Measurements from ENCODE around the gene TAP2. TPM values are rescaled to one million over a fixed set of nuclear protein-coding genes. Genes with fewer than 3 reads are reported as not detected.

TAP2 gene
- total and polyA plus RNA-seq, 7 donors, result 7.6 to 18.5 (median 15.4) TPM

DNA sequence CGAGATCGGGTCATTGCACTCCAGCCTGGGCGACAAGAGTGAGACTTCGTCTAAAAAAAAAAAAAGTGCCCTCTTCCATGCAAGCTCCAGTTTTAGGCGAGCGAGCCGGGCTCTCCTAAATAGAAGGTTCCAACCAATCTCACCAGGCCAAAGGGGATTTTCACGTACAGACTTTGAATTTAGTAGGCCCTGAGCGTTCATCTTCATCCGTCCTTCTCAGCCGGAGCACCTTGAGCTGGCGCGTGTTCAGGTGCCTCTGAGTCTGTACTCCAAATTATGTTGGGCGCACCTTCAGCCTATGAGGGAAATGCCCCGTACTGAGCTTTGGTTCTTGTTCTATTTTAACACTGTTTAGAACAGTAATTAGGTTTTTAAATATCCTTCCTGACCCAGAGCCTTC lies 817 bp upstream of the TAP2 start:
- ATAC-seq (no peak), DNase-seq (no peak)
- H3K27me3 ChIP-seq (ENCODE audit: insufficient read depth in 3 of 3, low read length in 2 of 3), result no peaks in the 10 kb centered on the region
- peaks cover 12% of the 10 kb centered on the region for H3K4me1 ChIP-seq
- TF ChIP-seq, protein P1, sequence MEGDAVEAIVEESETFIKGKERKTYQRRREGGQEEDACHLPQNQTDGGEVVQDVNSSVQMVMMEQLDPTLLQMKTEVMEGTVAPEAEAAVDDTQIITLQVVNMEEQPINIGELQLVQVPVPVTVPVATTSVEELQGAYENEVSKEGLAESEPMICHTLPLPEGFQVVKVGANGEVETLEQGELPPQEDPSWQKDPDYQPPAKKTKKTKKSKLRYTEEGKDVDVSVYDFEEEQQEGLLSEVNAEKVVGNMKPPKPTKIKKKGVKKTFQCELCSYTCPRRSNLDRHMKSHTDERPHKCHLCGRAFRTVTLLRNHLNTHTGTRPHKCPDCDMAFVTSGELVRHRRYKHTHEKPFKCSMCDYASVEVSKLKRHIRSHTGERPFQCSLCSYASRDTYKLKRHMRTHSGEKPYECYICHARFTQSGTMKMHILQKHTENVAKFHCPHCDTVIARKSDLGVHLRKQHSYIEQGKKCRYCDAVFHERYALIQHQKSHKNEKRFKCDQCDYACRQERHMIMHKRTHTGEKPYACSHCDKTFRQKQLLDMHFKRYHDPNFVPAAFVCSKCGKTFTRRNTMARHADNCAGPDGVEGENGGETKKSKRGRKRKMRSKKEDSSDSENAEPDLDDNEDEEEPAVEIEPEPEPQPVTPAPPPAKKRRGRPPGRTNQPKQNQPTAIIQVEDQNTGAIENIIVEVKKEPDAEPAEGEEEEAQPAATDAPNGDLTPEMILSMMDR (IDR thresholded peaks at IDR 0.05), result no peak
- peaks cover 0 to 29% of the 10 kb centered on the region in 2 donors for H3K36me3 ChIP-seq (ENCODE audit: insufficient read depth in 1 of 2, low read depth in 1 of 2)
- H3K27ac ChIP-seq, result peak overlapping the region; percentile 95
- H3K4me3 ChIP-seq, result no peak overlapping the region
- WGBS, 3 donors, result 86 to 87% (median 87%) methylated on average over 15 of the region's 15 CpGs
- H3K9me3 ChIP-seq, result no peaks in the 10 kb centered on the region
- intact Hi-C loops (cut with DNase I), result loop anchor here (2.0 kb wide), 3 partner anchors 13 to 27 kb away; partner anchors contain the start of genes PSMB9 (in 1 of the 2) and TAP1 (in 1 of the 2)

DNA sequence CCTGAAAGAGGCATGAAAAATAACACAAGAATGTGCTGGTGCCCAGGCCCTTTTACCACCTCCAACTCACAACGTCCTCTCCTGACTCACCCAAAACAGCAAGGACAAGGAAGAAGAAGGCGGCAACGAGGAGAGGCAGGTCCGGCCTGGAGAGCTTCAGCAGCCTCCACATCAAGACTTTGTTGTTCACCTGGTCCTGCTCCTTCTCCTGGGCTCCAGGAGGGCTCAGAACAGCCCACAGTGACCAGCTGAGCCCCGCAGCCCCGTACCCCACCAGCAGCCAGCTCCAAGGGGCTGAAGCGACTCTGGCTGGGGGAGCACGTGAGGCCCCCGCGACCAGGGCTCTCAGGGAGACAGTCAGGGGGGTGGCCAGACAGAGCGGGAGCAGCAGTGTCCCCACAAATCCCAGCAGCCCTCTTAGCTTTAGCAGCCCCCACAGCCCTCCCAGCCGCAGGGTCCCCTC lies 857 bp downstream of the TAP2 start:
- ATAC-seq, result peak in 2 of 4 donors; percentile 0 to 4

DNA sequence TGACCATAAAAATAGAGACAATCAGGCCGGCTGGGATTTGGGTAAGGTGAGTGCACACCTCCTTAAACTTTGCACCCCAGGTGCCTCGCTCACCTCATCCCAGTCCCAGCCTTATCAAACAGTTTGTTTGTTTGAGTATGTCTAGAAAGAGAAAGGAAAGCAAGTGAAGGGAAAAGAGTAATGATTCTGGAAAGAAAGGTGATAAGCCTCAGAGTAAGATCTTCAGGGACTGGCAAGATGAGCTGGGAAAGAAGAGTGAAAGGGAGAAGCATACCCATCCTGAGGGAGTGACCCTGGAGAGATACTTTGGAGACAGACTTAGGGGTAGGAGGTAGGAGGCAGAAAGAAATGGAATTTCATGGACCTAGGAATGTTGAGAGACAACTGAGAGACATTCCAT lies 1.7 kb downstream of the TAP2 start:
- H3K27ac ChIP-seq, result no peak overlapping the region
- DNase-seq, result no peak
- 93 to 98% (median 96%) methylated on average over 2 of the region's 2 CpGs for WGBS, 3 donors
- TF ChIP-seq, protein P1 (IDR thresholded peaks at IDR 0.05), result no peak
- H3K4me3 ChIP-seq, result no peak overlapping the region
- H3K27me3 ChIP-seq (ENCODE audit: insufficient read depth in 3 of 3, low read length in 2 of 3), result no peaks in the 10 kb centered on the region
- H3K36me3 ChIP-seq (ENCODE audit: insufficient read depth in 1 of 2, low read depth in 1 of 2), result peaks cover 0 to 51% of the 10 kb centered on the region in 2 donors
- peaks cover 12% of the 10 kb centered on the region for H3K4me1 ChIP-seq
- no peaks in the 10 kb centered on the region for H3K9me3 ChIP-seq
- intact Hi-C loops (cut with DNase I), result no loop called here
- ATAC-seq, result no peak

More for the DNA sequence above, 857 bp downstream of the TAP2 start:
- H3K27me3 ChIP-seq (ENCODE audit: insufficient read depth in 3 of 3, low read length in 2 of 3), result no peaks in the 10 kb centered on the region
- WGBS, 3 donors, result 15 to 27% (median 23%) methylated on average over 6 to 12 of the region's 12 CpGs
- intact Hi-C loops (cut with DNase I), result loop anchor here (1.0 to 2.0 kb wide), 4 partner anchors 15 to 31 kb away; partner anchors contain the start of genes PSMB9 (in 1 of the 2) and TAP1 (in 1 of the 2)
- peaks cover 12% of the 10 kb centered on the region for H3K4me1 ChIP-seq
- peak overlapping the region; percentile 94 for H3K4me3 ChIP-seq
- H3K27ac ChIP-seq, result peak overlapping the region; percentile 95
- H3K9me3 ChIP-seq, result no peaks in the 10 kb centered on the region
- TF ChIP-seq, protein P1 (IDR thresholded peaks at IDR 0.05), result no peak
- peaks cover 0 to 43% of the 10 kb centered on the region in 2 donors for H3K36me3 ChIP-seq (ENCODE audit: insufficient read depth in 1 of 2, low read depth in 1 of 2)
- no peak for DNase-seq

DNA sequence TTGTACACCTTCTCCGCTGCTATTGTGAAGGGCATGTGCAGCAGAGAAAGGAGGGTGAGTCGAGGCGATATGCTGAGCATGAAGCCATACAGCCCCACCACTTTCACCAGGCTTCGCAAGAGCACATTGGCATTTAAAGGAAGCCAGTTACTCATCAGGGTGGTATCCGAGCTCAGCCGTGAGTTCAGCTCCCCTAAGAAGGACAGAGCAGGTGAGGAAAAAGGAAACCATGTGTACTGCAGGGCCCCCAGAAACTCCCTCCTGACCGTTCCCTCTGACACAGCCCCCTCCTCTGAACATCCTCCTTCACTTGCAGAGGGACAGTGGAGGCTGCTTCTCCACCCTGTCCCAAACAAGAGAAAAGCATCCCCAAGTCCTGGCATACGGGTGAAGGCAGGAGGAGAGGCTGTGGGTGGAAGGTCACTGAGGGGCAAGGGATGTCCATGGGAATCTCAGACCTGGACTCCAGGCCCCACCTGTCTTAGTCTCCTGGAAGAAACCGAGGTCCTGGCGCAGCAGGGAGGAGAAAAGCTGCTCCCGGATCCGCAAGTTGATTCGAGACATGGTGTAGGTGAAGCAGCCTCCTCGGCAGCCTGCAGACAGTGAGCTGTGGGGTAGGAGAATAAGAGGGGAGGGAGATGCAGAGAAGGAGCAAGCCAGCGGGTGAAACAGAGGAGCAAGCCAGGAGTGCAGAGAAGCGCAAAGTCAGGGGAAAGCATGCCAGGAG lies 3.2 kb downstream of the TAP2 start:
- H3K27ac ChIP-seq, result no peak overlapping the region
- H3K9me3 ChIP-seq, result no peaks in the 10 kb centered on the region
- 91 to 94% (median 93%) methylated on average over 16 of the region's 16 CpGs for WGBS, 3 donors
- TF ChIP-seq, protein P1 (IDR thresholded peaks at IDR 0.05), result no peak
- H3K36me3 ChIP-seq (ENCODE audit: insufficient read depth in 1 of 2, low read depth in 1 of 2), result peaks cover 0 to 57% of the 10 kb centered on the region in 2 donors
- no peak overlapping the region for H3K4me3 ChIP-seq
- DNase-seq (no peak), ATAC-seq (no peak)
- H3K4me1 ChIP-seq, result peaks cover 12% of the 10 kb centered on the region
- H3K27me3 ChIP-seq (ENCODE audit: insufficient read depth in 3 of 3, low read length in 2 of 3), result no peaks in the 10 kb centered on the region
- intact Hi-C loops (cut with DNase I), result no loop called here
